Measurements from ENCODE around the gene GALNT12. TPM values are rescaled to one million over a fixed set of nuclear protein-coding genes. Genes with fewer than 3 reads are reported as not detected.
A peak's percentile ranks its signal among the peaks of the same experiment; 100 is the strongest.

Gene GALNT12
- total RNA-seq, 6 donors from 2014 or later = 18.2 to 89.1 (median 30.0) TPM

DNA sequence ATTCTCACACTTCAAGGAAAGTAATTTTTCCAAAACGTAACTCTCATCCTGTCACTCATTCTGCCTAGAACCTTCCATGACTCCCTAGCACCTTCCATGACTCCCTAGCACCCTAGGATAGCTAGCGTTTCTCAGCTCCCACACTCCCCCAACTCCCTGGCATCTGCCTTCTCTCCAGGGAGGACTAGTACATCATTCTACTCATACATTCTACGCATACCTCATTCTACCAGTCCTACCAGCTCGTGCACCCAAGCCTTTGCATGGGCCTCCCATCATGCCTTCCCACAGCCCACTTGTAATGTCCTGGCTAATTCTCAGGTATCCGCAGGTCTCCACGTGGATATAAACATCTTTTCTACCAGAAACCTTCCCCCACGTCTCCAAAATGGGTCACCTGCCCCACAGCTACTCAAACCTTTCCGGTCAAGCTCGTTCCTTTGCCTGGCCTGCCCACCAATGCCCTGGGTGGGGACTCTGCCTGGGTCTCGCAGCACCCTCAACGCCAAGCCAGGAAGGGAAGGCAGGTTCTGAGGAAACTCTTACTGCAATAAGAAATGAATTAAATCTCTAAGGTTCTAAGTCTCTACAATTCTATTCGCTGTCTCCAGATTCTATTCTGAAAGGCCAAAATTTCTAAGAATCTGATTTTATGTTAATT is 12.0 kb upstream of the GALNT12 start:
- DNase-seq (no peak), ATAC-seq (ENCODE audit: low FRiP score in 2 of 2) (no peak)
- TF ChIP-seq EP300 (IDR thresholded peaks at IDR 0.05) = no peak
- TF ChIP-seq, protein P1, sequence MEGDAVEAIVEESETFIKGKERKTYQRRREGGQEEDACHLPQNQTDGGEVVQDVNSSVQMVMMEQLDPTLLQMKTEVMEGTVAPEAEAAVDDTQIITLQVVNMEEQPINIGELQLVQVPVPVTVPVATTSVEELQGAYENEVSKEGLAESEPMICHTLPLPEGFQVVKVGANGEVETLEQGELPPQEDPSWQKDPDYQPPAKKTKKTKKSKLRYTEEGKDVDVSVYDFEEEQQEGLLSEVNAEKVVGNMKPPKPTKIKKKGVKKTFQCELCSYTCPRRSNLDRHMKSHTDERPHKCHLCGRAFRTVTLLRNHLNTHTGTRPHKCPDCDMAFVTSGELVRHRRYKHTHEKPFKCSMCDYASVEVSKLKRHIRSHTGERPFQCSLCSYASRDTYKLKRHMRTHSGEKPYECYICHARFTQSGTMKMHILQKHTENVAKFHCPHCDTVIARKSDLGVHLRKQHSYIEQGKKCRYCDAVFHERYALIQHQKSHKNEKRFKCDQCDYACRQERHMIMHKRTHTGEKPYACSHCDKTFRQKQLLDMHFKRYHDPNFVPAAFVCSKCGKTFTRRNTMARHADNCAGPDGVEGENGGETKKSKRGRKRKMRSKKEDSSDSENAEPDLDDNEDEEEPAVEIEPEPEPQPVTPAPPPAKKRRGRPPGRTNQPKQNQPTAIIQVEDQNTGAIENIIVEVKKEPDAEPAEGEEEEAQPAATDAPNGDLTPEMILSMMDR (IDR thresholded peaks at IDR 0.05) = no peak
- no peak for TF ChIP-seq POLR2A (IDR thresholded peaks at IDR 0.05)
- TF ChIP-seq POLR2AphosphoS5 (IDR thresholded peaks at IDR 0.05) = no peak
- Histone ChIP-seq H3K4me1 (peaks cover 21 to 50% (median 30%) of the 10 kb centered on the region in 4 donors), H3K9me3 (peaks cover 0 to 5% (median 0%) of the 10 kb centered on the region in 4 donors), H3K27me3 (no peaks in the 10 kb centered on the region), H3K4me3 (peak overlapping the region; percentile 66 to 86 (median 76)), H3K27ac (peak overlapping the region; percentile 26 to 78 (median 68)), H3K36me3 (peaks cover 0 to under 1% (median 0%) of the 10 kb centered on the region in 4 donors)
- 42 to 65% methylated on average over 12 of the region's 12 CpGs for WGBS, 2 donors

DNA sequence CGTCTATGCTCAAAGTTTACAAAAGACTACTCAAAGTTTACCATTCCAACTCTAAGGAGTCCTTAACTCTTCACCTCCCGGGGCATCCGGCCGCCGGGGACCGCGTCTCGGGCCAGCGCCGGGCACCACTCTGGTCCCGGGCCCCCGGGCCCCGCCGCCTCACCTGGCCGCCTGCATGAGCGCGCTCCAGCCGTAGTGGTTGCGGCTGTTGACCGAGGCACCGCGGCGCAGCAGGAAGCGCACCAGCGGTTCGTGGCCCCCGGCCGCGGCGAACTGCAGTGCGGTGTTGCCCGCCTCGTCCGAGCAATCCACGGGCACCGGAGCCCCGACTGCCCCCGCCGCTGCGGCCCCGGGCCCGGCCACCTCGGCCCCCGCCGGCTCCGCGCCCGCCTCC is 11.5 kb upstream of the GALNT12 start:
- TF ChIP-seq EP300 (IDR thresholded peaks at IDR 0.05) (no peak), POLR2AphosphoS5 (IDR thresholded peaks at IDR 0.05) (no peak), POLR2A (IDR thresholded peaks at IDR 0.05) (no peak)
- TF ChIP-seq, protein P1 (IDR thresholded peaks at IDR 0.05) = no peak
- WGBS, 2 donors = 0 to 1% methylated on average over 13 to 25 of the region's 48 CpGs
- peak overlapping the region; percentile 66 to 86 (median 76) for H3K4me3 ChIP-seq
- no peaks in the 10 kb centered on the region for H3K27me3 ChIP-seq
- H3K4me1 ChIP-seq = peaks cover 21 to 44% (median 27%) of the 10 kb centered on the region in 4 donors
- H3K27ac ChIP-seq = peak overlapping the region in 3 of 4 donors; percentile 61 to 78 (median 76)
- ATAC-seq (ENCODE audit: low FRiP score in 2 of 2) (peak in 1 of 2 donors; percentile 1), DNase-seq (peak in 1 of 2 donors; percentile 92)
- H3K9me3 ChIP-seq = peaks cover 0 to 5% (median 0%) of the 10 kb centered on the region in 4 donors
- H3K36me3 ChIP-seq = no peaks in the 10 kb centered on the region

DNA sequence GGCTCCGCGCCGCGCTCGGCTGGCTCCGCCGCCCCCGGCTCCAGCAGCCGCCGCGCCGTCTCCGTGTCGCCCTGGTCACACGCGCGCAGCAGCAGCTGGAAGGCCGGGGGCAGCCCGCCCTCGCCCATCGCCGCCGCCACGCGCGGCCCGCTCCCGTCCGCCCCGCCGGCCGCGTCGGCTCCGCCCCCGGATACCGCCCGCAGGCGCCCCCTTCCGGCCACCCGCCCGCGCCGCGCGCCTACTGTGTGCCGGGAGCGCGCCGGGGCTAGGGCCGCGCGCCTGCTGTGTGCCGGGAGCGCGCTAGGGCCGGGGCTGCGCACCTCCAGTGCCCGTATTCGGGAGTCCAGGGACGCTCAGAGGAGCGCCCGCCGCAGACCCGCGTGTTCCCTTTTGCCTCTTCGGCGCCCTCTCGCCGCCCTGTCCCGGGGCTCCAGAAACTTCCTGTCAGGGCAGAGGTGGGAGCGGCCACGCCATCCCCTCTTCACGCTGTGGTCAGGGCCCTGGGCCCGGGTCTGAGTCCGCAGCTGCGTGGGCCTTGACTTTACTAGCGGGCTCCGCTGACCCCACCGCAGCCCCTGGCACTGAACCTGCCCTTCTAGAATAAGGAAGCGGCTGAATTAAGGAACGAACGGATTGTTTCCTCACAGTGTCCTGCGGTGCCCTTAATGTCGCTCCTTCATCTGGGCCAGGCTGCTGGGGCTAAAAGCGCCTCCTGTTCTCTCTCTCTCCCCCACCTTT is 10.9 kb upstream of the GALNT12 start, which contains the start of gene ANKS6:
Gene ANKS6, minus strand, starts transcription at position 192 of the 738 bp plus-strand sequence. Its CDS starts 64 bp downstream, at position 128.
- TF ChIP-seq POLR2A (IDR thresholded peaks at IDR 0.05) (peak in 3 of 4 donors; percentile 16 to 62 (median 54)), POLR2AphosphoS5 (IDR thresholded peaks at IDR 0.05) (no peak), EP300 (IDR thresholded peaks at IDR 0.05) (no peak)
- TF ChIP-seq, protein P1 (IDR thresholded peaks at IDR 0.05) = peak; percentile 57 to 93 (median 88)
- H3K9me3 ChIP-seq = peaks cover 0 to 5% (median 0%) of the 10 kb centered on the region in 4 donors
- H3K4me3 ChIP-seq = peak within 1 kb of the TSS; percentile 66 to 86 (median 76)
- peak within 1 kb of the TSS; percentile 71 to 82 (median 78) for H3K27ac ChIP-seq
- DNase-seq = peak; percentile 81 to 98
- peaks cover 15 to 39% (median 23%) of the 10 kb centered on the region in 4 donors for H3K4me1 ChIP-seq
- no peaks in the 10 kb centered on the region for H3K27me3 ChIP-seq
- H3K36me3 ChIP-seq = no peaks in the 10 kb centered on the region
- peak; percentile 94 to 98 for ATAC-seq (ENCODE audit: low FRiP score in 2 of 2)
- WGBS, 2 donors = 7 to 24% methylated on average over 10 to 30 of the region's 86 CpGs

DNA sequence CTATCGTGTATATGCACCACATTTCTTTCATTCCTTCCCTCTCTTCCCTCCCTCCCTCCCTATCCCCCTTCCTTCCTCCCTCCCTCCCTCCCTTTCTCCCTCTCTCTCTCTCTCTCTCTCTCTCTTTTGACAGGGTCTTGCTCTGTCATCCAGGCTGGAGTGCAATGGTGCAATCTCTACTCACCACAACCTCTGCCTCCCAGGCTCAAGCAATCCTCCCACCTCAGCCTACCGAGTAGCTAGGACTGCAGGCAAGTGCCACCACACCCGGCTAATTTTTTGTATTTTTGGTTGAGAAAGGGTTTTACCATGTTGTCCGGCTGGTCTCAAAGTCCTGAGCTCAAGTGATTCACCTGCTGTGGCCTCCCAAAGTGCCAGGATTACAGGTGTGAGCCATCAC is 10.0 kb upstream of the GALNT12 start:
- H3K27ac ChIP-seq = no peak overlapping the region
- no peak for ATAC-seq (ENCODE audit: low FRiP score in 2 of 2)
- H3K4me3 ChIP-seq = no peak overlapping the region
- TF ChIP-seq, protein P1 (IDR thresholded peaks at IDR 0.05) = no peak
- TF ChIP-seq POLR2A (IDR thresholded peaks at IDR 0.05) (no peak), POLR2AphosphoS5 (IDR thresholded peaks at IDR 0.05) (no peak), EP300 (IDR thresholded peaks at IDR 0.05) (no peak)
- H3K4me1 ChIP-seq = peaks cover 13 to 32% (median 20%) of the 10 kb centered on the region in 4 donors
- peaks cover 0 to 5% (median 0%) of the 10 kb centered on the region in 4 donors for H3K9me3 ChIP-seq
- H3K36me3 ChIP-seq = no peaks in the 10 kb centered on the region
- DNase-seq = no peak
- H3K27me3 ChIP-seq = no peaks in the 10 kb centered on the region
- WGBS, 2 donors = 80 to 83% methylated on average over 4 of the region's 4 CpGs

All from upper lobe of left lung (tissue), 6 donors.